SJCRH30 (cell line): Measurements from ENCODE around the gene NR2C2AP. TPM values are rescaled to one million over a fixed set of nuclear protein-coding genes. Genes with fewer than 3 reads are reported as not detected.
A peak's percentile ranks its signal among the peaks of the same experiment; 100 is the strongest.
"Not testable (repeated sequence)": the region's sequence is repeated elsewhere in the genome, so short reads cannot be mapped to it uniquely, and the experiment has no call there.

Experiments
- DNase-seq, 2 experiments: peaks; one replicate each; pipeline ENCODE4 v3.0.0-alpha.2; 2015 to 2020
- H3K27ac ChIP-seq: fragments of 250-450 bp; sonication (Bioruptor Pico); 2 replicates; pipeline ENCODE4 v1.5.1; 2020; ENCODE audit warnings: mild to moderate bottlenecking, moderate library complexity
- H3K27me3 ChIP-seq: fragments of 250-450 bp; sonication (Bioruptor Pico); 2 replicates; pipeline ENCODE4 v1.5.1; 2020; ENCODE audit warnings: mild to moderate bottlenecking, moderate library complexity
- H3K36me3 ChIP-seq: fragments of 250-450 bp; sonication (Bioruptor Pico); 2 replicates; pipeline ENCODE4 v1.5.1; 2020; ENCODE audit warnings: mild to moderate bottlenecking, moderate library complexity
- H3K4me1 ChIP-seq: fragments of 250-450 bp; sonication (Bioruptor Pico); 2 replicates; pipeline ENCODE4 v1.5.1; 2020; ENCODE audit warnings: mild to moderate bottlenecking, moderate library complexity
- H3K4me3 ChIP-seq: fragments of 250-450 bp; sonication (Bioruptor Pico); 2 replicates; pipeline ENCODE4 v1.5.1; 2020; ENCODE audit warnings: mild to moderate bottlenecking, moderate library complexity
- H3K9me3 ChIP-seq: fragments of 250-450 bp; sonication (Bioruptor Pico); replicated peaks from 2 replicates; pipeline ENCODE4 v1.5.1; 2020; ENCODE audit warnings: mild to moderate bottlenecking, moderate library complexity
- total RNA-seq: library from RNA; depleted of rRNA; stranded (reverse); fragments of >200 nt; shearing (Covaris generic); gene quantifications from 2 replicates; pipeline ENCODE4 v1.2.3, GENCODE V29; 2014

NR2C2AP gene
- total RNA-seq, 1 experiment from 2014 or later: 20.8 TPM

DNA sequence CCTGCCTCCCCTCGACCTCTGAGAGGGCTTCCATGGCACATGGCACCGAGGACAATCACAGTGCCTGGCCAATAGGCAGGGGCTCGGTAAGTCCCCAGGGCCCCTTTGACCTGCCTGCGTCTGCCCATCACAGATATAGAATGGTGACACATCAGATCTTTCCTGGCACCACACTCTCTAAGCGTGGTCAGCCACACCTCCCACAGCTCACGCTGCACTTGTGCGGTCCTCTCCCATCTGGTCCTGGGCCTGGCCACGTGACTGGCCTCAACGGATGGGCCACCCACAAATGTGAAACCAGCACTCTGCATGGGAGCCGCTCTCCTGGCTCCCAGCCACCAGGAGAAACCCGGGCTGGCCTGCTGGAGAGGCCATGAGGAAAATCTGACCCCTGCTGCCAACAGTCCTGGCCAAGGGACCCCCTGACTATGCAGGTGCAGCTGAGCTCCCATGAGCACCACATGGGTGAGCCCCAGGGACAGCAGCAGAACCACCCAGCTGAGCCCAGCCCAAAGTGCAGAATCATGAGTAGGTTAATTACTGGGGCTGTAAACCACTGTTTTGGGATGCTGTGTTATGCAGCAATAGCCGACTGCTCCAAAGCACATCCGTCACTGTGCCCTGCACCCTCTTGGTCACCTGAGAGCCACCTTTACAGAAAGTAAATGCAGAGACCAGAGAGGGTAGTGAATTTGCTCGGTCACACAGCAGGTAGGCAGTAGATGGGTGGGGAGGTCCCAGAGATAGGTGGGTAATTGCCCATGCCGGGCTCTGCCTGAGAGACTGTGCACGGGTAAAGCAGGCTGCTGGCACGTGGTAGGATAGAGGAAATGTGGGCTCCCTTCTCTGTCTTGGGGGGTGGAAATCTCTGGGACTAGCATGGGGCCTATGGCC, 23.4 kb downstream of the NR2C2AP start:
- peaks cover 1% of the 10 kb centered on the region; the same call in 1 of the 2 replicates for H3K4me1 ChIP-seq
- no peaks in the 10 kb centered on the region for H3K9me3 ChIP-seq
- DNase-seq: peak; percentile 28 to 34
- H3K27me3 ChIP-seq: no peaks in the 10 kb centered on the region
- no peaks in the 10 kb centered on the region for H3K36me3 ChIP-seq
- no peak overlapping the region for H3K27ac ChIP-seq
- no peak overlapping the region for H3K4me3 ChIP-seq

DNA sequence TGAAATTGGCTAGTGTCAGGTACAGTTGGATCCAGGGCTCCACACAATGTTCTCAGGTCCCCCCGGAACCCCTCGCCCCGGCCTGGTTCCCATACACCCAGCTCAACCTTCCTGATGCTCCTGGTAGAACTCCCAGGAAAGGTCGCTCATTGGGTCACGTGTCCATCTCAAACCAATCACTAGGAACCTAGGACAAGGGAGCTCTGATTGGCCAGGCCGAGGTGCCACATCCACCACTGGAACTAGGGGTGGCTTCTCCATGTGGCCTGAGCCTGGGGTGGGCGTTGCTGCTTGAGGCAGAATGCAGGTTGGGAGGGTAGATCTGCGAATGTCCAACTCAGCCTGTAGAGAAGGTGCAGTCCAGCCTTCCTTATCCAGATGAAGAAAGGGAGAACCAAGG, 26.3 kb downstream of the NR2C2AP start:
- Histone ChIP-seq H3K27ac (no peak overlapping the region), H3K9me3 (no peaks in the 10 kb centered on the region), H3K4me3 (no peak overlapping the region), H3K27me3 (no peaks in the 10 kb centered on the region), H3K36me3 (no peaks in the 10 kb centered on the region), H3K4me1 (peaks cover 5% of the 10 kb centered on the region)
- DNase-seq: peak in 1 of 2 experiments; percentile 27

DNA sequence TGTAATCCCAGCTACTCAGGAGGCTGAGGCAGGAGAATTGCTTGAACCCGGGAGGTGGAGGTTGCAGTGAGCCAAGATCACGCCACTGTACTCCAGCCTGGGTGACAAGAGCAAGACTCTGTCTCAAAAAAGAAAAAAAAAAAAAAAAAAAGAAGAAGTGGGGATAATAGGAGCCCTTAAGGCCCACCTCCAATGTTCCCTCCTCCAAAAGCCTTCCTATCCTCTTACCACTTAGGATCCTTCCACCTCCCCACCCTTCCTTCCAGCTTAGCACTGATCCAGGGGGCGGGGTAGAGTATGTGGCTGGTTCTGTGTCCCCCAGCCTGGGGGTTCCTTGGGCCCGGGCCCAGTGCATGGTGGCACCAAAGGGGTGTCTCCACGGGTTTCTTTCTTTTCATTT, 30.0 kb downstream of the NR2C2AP start:
- H3K27ac ChIP-seq, H3K36me3 ChIP-seq, H3K9me3 ChIP-seq, H3K4me1 ChIP-seq, H3K27me3 ChIP-seq, DNase-seq, H3K4me3 ChIP-seq: not testable (repeated sequence)

DNA sequence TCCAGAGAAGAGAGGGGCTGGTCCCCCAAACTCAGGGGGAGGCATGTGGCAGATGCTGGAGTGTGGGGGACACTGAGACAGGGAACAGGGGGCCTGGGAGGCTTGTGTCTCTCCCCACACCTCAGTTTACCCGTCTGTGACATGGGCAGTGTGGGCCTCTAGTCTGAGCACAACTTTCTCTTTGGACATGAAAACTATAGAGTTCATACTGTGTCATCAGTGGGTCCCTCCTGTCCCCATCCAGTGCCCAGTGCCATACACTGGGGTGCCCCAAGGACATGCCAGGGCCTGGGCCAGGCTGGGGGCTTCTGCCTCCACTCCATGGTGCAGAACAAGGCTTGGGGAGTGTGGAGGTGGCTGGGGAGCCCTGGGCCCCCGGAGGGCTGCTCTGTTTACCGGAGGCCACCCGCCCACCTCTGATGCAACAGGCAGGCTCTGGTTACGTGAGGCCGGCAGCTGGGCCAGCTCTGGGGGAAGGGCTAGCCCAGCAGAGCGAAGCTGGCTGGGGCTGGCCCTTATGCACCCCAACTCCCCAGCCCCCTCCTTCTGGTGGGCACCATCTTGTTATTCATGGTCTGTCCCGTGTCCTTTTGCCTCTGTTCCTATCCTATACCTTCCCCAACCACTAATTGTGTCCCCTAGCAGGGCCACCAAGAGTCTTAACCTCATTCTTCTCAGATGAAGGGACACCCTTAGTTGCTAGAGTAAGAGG, 31.2 kb downstream of the NR2C2AP start:
- DNase-seq: peak; percentile 50 to 75
- Histone ChIP-seq H3K27ac (no peak overlapping the region), H3K9me3 (no peaks in the 10 kb centered on the region), H3K4me3 (no peak overlapping the region), H3K4me1 (peaks cover 5% of the 10 kb centered on the region), H3K36me3 (no peaks in the 10 kb centered on the region), H3K27me3 (no peaks in the 10 kb centered on the region)

DNA sequence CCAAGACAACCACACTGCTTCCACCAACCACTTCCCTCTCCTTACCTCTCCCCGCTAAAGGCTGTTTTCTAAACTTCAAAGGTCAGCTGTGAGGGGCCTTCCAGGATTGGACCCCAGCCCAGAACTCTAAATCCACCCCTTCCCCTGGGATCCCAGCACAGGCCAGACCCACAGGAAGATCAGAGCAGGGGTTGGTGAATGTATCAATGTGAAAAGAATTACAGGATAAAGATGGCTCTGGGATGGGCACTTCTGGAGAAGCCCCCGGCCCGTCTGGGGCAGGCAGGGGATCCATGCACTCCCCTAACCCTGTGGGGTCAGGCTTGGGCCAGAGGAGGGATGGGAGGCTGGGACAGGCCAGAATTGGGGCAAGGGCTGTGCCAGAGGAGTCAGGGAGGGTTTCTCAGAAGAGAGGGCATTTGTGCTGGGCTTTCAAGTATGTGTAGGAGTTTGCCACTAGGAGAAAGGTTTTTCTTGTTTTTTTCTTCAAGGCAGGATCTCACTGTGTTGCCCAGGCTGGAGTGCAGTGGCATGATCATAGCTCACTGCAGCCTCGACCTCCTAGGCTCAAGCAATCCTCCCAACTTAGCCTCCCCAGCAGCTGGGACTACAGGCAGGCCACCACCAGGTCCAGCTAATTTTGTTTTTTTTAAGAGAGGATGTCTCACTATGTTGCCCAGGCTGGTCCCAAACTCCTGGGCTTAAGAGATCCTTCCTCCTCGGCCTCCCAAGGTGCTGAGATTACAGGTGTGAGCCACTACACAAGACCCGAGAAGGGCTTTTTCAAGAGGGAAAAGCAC, 32.1 kb downstream of the NR2C2AP start:
- no peak overlapping the region for H3K27ac ChIP-seq
- peaks cover 5% of the 10 kb centered on the region for H3K4me1 ChIP-seq
- no peaks in the 10 kb centered on the region for H3K27me3 ChIP-seq
- no peak overlapping the region for H3K4me3 ChIP-seq
- H3K36me3 ChIP-seq: no peaks in the 10 kb centered on the region
- no peaks in the 10 kb centered on the region for H3K9me3 ChIP-seq
- DNase-seq: peak in 1 of 2 experiments; percentile 41

DNA sequence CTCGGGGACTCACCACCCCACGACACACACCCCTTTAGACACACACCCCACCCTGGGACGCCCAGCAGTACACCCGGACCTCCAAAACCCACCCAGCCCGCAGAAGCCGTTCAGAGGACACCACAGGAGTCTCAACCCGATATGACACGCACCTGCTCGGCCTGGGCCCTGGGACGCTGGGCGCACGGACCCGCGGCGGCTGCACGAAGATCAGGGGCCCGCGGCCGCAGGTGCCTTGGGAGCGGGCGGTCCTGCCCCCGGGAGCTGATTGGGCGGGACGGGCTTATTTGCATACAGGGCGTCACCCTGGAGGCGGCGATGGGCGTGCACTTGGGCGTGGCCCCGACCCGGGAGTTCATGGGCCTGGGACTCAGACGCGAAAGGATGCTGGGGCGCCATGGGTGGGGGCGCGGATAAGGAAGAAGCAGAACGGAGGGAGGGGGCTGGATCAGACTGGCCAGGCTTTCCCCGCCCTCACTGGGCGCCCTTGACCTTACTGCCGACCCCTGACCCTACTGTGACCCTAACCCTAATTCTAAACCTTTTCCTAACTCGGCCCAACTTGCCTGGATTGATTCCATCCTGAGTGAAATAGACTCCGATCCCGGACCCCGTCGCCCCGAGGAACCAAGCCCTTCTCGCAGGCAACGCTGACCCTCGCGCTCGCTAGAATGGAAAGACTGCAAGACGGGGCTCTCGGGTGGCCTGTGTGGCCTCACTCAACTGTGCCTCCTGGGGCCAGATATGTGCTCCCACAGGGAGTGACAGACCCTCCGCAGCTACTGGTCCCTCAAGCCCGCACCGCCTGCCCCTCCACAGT, 33.0 kb downstream of the NR2C2AP start, which contains the start of gene MEF2B:
MEF2B (minus strand) TSS at position 211 of the 820 bp plus-strand sequence. CDS start 19,528 bp downstream, outside the sequence.
- Histone ChIP-seq H3K4me3 (no peak within 1 kb of the TSS), H3K27me3 (no peaks in the 10 kb centered on the region), H3K27ac (no peak within 1 kb of the TSS), H3K4me1 (peaks cover 5% of the 10 kb centered on the region), H3K9me3 (no peaks in the 10 kb centered on the region), H3K36me3 (no peaks in the 10 kb centered on the region)
- peak; percentile 61 to 62 for DNase-seq

DNA sequence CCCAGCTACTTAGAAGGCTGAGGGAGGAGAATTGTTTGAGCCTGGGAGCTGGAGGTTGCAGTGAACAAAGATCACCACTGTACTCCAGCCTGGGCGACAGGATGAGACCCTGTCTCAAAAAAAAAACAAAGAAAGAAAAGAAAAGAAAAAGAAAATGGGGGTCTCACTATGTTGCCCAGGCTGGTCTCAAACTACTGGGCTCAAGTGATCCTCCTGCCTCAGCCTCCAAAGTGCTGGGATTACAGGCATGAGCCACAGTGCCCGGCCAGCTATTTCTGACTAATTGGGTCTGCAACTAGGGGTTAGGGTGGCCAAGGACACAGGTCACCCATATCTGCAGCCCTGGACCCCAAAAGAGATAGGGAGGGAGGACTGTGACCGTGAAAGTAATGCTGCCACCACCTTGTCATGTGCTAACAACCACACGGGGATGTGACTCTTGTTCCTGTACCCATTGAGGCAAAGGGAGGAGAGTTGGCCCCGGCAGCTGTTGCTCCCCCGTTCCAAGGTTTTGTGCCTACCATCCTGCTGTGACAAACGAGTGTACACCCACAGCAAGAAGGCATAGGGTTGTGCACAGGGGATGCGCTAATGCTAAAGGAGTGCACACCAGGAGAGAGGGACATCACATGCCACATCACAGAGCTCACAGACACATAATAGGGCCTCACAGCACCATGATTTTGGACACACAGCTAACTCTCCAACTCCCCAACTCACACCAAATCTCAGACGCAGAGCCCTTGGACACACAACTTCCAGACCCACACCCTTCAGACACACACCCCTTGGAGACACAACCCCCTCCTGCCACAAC, 33.8 kb downstream of the NR2C2AP start:
- Histone ChIP-seq H3K36me3 (no peaks in the 10 kb centered on the region), H3K9me3 (no peaks in the 10 kb centered on the region), H3K4me1 (peaks cover 2% of the 10 kb centered on the region), H3K27me3 (no peaks in the 10 kb centered on the region), H3K4me3 (no peak overlapping the region), H3K27ac (no peak overlapping the region)
- no peak for DNase-seq

DNA sequence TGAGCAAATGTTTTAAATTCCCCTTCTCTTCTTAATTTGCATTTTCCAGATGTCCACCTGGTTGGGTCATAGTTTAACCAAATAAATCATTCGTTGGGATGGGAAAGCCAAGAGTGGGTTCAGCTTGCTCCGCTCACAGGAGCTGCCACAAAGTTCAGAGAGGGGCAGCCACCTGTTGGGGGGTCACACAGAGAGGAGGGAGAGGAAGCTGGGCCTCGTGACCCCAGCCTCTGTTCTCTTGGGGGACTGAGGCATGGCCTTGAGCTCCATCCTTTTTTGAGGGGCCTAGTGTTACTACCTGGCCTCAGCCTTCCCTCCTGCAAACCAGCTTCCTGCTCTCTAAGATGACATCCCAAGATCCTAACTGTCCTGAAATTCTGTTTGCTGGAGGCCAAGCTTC, 35.6 kb downstream of the NR2C2AP start:
- Histone ChIP-seq H3K27ac (no peak overlapping the region), H3K4me1 (peaks cover 2% of the 10 kb centered on the region), H3K27me3 (no peaks in the 10 kb centered on the region), H3K9me3 (no peaks in the 10 kb centered on the region), H3K4me3 (no peak overlapping the region), H3K36me3 (no peaks in the 10 kb centered on the region)
- DNase-seq: no peak

DNA sequence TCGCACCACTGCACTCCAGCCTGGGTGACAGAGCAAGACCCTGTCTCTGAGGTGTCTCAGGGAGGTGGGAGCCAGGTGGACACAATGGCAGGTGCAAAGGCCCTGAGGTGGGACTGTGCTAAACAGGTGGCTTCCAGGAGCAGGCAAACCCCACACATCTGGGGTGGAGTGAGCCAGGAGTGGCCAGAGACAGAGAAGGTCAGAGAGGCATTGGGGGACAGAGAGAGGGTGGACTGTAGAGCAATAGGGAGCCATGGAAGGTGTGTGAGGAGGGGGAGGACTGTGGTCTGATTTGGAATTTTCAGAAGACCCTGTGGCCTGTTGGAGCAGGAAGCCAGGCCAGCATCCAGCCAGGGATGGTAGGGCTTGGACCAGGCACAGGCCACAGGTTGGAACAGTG, 37.8 kb downstream of the NR2C2AP start:
- Histone ChIP-seq H3K36me3 (no peaks in the 10 kb centered on the region), H3K4me3 (no peak overlapping the region)

DNA sequence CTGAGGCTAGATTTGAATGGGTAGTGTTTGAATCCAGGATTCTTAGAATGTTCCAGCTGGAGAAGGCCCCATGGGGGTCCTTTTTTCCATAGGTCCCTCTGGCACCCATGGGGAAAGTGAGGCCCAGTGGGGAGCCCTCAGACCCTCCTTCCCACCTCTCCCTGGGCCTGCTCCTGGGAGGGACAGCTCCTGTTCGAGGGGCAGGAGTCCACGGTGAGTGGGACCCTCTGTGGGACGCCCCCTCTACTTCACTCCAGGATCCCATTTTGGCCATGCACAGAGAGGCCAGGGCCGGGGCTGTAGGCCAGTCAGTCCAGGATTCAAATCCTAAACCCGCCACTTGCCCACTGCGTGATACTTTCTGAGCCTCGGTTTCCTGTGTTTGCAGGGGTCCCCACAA, 40.7 kb downstream of the NR2C2AP start:
- Histone ChIP-seq H3K27ac (no peak overlapping the region), H3K4me3 (no peak overlapping the region), H3K4me1 (no peaks in the 10 kb centered on the region), H3K36me3 (no peaks in the 10 kb centered on the region), H3K9me3 (no peaks in the 10 kb centered on the region), H3K27me3 (no peaks in the 10 kb centered on the region)
- DNase-seq: no peak

More for the DNA sequence above, 37.8 kb downstream of the NR2C2AP start:
- H3K4me1 ChIP-seq: no peaks in the 10 kb centered on the region; the same call in 1 of the 2 replicates
- DNase-seq: no peak
- H3K27ac ChIP-seq: no peak overlapping the region
- no peaks in the 10 kb centered on the region for H3K9me3 ChIP-seq
- H3K27me3 ChIP-seq: no peaks in the 10 kb centered on the region

DNA sequence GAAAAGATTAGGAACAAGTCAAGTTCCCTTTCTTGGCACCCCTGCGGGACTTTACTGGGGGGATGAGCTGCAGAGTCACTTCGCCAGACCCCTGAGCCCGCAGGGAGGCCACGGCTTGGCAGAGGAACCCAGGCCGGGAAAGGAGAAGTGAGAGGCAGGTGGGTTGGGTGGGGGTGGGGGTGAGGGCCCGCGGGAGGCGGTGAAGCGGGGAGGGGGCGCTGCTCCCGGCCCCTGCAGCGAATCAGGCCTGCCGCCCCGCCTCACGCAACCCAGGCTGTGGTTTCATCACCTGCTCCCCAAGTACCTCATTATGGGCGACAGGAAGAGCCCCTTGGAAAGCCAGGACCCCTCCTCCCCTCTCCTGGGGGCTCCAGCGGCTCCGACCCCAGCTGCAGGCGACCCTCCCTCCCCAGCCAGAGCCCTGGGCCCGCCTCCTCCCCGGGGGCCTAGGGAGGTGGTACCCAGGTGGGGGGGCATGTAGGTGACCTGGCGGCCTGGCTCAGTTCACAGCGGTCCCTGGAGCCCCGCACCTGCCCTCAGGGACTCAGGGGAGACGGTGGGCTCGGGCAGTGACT, 42.7 kb downstream of the NR2C2AP start:
- no peak for DNase-seq
- Histone ChIP-seq H3K27me3 (no peaks in the 10 kb centered on the region), H3K27ac (no peak overlapping the region), H3K4me3 (no peak overlapping the region), H3K9me3 (no peaks in the 10 kb centered on the region), H3K36me3 (no peaks in the 10 kb centered on the region; the same call in 1 of the 2 replicates), H3K4me1 (no peaks in the 10 kb centered on the region)

DNA sequence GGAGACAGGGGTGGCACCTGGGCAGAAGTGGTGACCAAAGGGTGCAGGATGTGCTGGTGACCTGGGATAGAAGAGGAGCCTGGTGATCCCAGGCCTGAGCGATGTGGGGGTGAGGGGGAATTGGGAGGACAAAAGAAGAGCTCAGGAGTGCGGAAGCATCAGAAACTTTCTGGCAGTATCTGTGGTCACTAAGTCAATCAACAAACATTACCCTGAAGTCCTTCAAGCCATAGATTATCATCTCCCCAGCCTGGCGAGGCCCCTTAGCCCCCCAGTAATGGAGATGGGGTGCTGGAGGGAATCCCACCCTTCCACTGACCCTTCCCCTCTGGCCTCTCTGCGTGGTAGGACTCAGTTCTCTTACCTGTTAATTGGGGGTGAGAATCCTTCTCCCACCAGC, 43.7 kb downstream of the NR2C2AP start:
- H3K36me3 ChIP-seq: no peaks in the 10 kb centered on the region; the same call in 1 of the 2 replicates
- no peaks in the 10 kb centered on the region for H3K9me3 ChIP-seq
- H3K4me1 ChIP-seq: no peaks in the 10 kb centered on the region
- DNase-seq: no peak
- H3K27ac ChIP-seq: no peak overlapping the region
- no peaks in the 10 kb centered on the region for H3K27me3 ChIP-seq
- no peak overlapping the region for H3K4me3 ChIP-seq

DNA sequence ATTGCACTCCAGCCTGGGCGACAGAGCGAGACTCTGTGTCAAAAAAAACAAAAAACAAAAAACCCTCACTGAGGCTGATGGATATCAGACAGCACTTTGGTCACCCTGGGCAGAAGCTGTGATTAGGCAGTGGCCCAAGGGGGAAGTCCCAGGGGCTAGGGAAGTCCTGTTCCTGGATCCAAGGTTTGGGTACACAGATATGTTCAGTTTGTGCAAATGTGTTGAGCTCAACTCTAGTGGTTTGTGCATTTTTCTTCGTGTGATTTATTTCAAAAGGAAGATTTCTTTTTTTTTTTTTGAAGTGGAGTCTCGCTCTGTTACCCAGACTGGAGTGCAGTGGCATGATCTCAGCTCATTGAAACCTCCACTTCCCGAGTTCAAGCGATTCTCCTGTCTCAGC, 45.4 kb downstream of the NR2C2AP start:
- Histone ChIP-seq H3K4me1 (no peaks in the 10 kb centered on the region), H3K36me3 (no peaks in the 10 kb centered on the region; the same call in 1 of the 2 replicates), H3K9me3 (no peaks in the 10 kb centered on the region), H3K4me3 (no peak overlapping the region), H3K27me3 (no peaks in the 10 kb centered on the region), H3K27ac (no peak overlapping the region)
- no peak for DNase-seq
